ENCODE results near the gene DHRS2.
"Not testable (repeated sequence)": the region's sequence is repeated elsewhere in the genome, so short reads cannot be mapped to it uniquely, and the experiment has no call there.

Gene DHRS2

DNA sequence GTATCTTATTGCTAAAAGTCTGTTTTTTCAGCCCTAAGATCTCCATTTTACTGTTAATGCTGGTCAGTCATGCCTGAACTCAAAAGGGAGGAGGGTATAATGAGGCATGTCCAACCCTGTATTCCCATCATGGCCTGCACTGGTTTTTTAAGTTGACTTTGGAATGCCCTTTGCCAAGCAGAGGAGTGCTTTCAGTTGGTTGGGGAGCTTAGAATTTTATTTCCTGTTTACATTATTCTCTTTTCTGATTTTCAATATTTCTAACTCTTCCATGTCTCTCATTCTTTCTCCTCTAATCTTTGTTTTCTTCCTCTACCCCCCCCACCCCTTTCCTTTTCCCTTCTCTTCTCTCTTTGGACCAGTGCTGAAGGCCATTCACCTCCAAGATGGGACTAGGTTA, 4.9 kb upstream of the DHRS2 start:
- no peak for DNase-seq (ENCODE audit: extremely low spot score, insufficient read length, low read depth)
- FAIRE-seq = no peak

DNA sequence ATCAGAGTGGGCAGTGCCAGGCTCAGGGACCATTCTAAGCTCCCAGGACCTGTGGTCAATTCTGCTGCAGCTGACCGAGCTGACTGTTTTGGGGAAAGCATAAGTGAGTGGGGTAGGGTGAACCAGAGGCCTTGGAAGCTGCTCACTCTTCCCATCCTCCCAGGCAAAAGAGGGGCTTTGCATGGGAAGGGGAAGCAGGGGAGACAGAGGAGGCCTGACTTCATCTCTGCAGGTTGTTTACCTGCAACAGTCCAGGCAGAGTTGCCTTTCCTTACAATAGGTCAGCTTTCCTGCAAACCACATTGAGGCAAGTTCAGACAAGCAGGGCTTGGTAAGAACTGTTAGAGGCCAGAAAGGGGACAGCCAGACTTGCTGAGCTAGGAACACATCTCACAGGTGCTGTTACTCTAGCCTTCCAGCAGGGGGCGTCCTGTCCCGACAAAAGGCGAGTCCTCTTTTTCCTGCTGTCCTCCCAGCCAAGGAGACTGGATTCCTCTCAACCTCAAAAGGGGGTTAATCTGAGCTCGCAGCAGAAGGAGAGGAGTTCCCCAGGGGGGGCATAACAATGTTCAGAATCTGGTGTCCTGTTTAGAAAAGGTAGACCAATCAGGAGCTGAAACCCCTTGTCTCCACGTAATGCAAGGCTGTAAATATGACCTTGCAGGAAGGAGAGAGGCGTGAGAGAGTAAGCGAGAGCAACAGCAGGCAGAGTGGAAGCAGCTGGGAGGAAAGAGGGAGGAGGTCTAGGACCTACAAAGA, 4.3 kb upstream of the DHRS2 start:
- FAIRE-seq = peak; percentile 84

DNA sequence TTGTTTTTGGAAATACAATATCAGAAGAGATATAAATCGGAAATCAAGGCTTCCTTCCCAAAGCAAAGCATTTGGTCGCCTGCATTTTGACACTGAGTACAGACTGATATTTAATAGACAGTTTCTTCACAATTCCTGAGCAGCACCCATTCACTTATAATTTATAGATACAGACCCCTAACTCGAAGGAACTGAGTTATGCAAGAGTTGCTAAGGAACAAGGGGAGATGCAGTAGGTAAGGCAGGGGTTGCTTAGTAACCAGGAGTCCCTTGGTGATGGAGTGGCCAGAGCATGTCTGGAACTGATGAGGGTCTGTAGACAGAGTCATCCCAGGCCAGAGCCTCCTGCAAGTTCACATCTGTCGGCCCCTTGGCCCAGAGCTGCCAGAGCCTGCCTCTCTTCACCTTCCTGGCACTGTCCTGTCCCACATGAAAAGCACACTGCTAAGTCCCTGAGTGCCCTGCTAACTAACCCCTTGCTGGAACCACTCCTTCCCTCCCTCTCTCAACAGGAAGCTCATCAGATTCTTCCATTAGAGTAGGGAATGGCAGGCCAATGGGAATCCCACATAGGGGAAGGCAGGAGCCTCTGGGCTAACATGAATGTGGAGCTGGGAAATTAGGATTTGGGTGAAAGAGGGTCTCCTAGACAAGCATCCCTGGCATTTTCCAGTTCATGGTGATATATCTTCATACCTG, 3.6 kb upstream of the DHRS2 start:
- no peak for FAIRE-seq
- DNase-seq (ENCODE audit: extremely low spot score, insufficient read length, low read depth) = no peak

More for the DNA sequence above, 4.3 kb upstream of the DHRS2 start:
- peak; percentile 67 for DNase-seq (ENCODE audit: extremely low spot score, insufficient read length, low read depth)

DNA sequence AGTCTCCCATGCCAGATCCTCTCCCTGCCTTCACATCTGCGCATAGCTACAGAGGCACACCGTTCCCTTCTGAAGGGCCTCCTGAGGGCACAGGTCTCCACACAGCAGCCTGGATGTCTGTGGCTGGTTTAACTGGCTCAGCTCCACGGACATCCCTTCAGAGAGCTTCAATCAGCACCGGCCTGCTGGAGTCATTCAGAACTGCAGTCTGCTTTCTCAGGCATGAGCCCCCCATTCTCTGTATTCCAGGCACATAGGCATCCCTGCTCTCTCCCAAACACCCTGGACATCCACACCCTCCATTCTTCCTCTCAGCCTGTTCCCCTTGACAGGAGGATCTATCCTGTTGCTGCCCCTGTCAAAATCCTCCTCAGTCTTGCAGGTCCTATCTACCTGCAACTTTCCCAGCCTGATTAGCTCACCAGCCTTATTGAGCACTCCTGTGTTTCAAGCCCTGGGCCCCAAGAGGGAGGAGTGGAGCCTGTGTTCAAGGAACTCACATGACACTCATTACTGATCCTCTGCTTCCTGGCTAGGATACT, 2.9 kb upstream of the DHRS2 start:
- no peak for DNase-seq (ENCODE audit: extremely low spot score, insufficient read length, low read depth)

DNA sequence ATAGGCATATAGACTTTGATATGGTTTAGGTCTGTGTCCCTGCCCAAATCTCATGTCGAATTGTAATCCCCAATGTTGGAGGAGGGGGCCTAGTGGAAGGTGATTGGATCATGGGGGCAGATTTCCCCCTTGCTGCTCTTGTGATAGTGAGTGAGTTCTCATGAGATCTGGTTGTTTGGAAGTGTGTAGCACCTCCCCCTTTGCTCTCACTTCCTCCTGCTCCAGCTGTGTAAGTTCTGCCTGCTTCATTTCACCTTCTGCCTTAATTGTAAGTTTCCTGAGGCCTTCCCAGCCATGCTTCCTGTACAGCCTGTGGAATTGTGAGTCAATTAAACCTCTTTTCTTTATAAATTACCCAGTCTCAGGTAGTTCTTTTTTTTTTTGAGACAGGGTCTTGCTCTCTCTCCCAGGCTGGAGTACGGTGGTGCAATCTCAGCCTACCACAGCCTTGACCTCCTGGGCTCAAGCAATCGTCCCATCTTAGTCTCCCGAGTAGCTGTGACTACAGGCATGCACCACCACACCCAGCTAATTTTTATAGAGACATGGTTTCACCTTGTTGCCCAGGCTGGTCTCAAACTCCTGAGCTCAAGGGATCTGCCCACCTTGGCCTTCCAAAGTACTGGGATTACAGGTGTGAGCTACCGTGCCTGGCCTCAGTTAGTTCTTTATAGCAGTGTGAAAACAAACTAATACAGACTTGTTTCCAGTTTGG, 1.3 kb upstream of the DHRS2 start:
- DNase-seq (ENCODE audit: extremely low spot score, insufficient read length, low read depth); FAIRE-seq: not testable (repeated sequence)

More for the DNA sequence above, 2.9 kb upstream of the DHRS2 start:
- no peak for FAIRE-seq

DNA sequence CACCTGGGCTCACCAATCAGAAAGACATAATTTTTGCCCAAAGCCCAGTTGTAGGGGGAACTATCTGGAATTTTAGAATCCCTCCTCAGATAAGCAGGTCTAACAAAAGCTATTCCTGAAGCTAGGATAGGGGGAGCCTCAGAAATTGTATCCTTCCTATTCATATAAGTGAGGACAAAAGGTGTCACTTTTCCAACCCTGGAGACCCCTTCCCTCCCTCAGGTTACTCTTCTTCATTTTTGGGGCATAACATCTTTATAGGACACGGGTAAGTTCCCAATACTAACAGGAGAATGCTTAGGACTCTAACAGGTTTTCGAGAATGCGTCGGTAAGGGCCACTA, 1.1 kb downstream of the DHRS2 start:
- FAIRE-seq; DNase-seq (ENCODE audit: extremely low spot score, insufficient read length, low read depth): not testable (repeated sequence)

DNA sequence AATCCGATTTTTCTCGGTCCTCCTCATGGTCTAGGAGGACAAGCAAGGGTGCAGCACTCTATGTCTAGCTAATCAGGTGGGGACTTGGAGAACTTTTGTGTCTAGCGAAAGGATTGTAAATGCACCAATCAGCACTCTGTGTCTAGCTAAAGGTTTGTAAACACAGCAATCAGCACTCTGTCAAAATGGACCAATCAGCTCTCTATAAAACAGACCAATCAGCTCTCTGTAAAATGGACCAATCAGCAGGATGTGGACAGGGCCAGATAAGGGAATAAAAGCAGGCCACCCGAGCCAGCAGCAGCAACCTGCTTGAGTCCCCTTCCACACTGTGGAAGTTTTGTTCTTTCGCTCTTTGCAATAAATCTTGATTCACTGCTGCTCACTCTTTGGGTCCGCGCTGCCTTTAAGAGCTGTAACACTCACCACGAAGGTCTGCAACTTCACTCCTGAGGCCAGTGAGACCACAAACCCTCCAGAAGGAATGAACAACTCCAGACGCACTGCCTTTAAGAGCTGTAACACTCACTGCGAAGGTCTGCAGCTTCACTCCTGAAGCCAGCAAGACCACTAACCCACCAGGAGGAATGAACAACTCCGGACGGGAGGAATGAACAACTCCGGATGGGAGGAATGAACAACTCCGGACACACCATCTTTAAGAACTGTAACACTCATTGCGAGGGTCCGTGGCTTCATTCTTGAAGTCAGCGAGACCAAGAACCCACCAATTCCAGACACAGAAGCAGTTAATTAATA, 1.7 kb downstream of the DHRS2 start:
- DNase-seq (ENCODE audit: extremely low spot score, insufficient read length, low read depth); FAIRE-seq: not testable (repeated sequence)

DNA sequence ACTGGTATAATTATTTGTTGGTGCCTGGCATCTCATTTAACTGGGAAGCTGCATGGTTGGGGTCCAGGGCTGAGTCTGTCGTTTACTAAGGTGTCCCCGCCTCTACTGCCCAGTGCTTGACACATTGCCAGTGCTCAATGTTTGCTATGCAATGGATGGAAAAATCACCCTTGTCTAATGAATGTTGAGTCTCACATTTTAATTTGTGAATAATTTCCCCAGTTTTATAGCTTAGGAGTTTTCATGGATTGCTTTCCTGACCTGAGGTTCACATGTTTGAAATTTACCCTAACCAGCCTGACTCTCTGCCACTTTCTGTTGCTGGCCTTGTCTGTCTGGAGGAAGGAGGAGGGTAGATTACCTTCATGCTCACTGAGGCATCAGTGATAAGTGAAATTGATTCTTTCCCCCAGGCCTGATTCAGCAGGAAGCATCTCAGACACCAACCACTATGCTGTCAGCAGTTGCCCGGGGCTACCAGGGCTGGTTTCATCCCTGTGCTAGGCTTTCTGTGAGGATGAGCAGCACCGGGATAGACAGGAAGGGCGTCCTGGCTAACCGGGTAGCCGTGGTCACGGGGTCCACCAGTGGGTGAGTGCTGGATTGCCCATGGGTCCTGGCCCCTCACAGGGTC, 2.4 kb downstream of the DHRS2 start:
- no peak for DNase-seq (ENCODE audit: extremely low spot score, insufficient read length, low read depth)
- FAIRE-seq = no peak

DNA sequence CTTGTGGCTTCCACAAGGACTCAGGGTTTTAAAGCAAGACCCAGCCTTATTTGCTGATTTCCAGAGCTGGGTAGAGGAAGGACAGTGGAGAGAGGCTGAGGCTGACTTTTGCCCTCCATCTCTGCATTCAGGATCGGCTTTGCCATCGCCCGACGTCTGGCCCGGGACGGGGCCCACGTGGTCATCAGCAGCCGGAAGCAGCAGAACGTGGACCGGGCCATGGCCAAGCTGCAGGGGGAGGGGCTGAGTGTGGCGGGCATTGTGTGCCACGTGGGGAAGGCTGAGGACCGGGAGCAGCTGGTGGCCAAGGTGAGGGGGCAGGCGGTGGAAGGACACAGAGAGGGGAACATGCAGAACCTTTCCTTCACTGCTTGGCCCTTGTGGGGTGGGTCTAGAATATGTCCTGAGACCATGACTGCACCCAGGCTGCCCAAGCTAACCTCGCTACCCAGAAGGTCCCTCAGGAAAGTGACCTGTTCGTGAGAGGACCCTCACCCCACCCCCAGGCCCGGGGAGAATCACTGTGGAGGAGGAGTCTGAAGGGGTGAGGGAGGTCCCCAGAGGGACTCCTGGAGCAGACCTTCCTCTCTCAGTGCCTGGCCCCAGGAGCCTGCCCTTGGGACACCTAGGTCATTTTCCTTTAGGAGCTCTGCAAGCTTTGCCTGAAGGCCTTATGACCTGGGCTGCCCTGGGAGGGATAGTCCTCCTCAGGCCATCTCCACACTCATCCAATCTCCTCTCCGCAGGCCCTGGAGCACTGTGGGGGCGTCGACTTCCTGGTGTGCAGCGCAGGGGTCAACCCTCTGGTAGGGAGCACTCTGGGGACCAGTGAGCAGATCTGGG, 3.1 kb downstream of the DHRS2 start:
- FAIRE-seq = no peak
- DNase-seq (ENCODE audit: extremely low spot score, insufficient read length, low read depth) = no peak

DNA sequence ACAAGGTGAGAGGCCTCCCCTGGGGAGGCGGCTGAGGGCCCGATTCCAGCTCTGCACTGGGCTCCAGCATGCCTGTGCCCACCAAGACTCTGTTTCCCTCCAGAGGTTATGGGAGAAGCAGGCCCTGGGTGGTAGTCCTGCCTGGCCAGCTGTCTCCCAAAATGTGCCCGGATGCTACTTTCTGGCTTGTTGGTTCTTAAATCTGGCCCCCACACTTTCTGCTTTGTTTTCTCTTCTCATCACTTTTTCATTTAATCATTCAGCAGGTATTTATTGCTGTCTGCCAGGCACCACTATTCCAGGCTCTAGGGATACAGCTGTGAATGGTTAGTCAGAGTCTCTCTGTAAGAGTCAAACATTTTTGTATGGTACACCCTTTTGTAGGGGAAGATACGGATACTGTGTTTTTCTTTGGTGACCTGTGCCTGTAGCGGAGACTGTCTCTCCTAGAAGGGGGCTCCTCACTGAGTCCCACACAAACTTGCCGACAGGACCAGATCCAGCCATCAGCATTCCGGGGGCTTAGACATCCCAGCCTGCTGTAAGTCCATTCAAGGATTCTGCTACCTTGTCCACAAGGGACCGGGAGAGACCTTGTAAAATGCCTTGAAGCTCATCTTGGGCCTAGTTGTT, 3.8 kb downstream of the DHRS2 start:
- FAIRE-seq (no peak), DNase-seq (ENCODE audit: extremely low spot score, insufficient read length, low read depth) (no peak)

DNA sequence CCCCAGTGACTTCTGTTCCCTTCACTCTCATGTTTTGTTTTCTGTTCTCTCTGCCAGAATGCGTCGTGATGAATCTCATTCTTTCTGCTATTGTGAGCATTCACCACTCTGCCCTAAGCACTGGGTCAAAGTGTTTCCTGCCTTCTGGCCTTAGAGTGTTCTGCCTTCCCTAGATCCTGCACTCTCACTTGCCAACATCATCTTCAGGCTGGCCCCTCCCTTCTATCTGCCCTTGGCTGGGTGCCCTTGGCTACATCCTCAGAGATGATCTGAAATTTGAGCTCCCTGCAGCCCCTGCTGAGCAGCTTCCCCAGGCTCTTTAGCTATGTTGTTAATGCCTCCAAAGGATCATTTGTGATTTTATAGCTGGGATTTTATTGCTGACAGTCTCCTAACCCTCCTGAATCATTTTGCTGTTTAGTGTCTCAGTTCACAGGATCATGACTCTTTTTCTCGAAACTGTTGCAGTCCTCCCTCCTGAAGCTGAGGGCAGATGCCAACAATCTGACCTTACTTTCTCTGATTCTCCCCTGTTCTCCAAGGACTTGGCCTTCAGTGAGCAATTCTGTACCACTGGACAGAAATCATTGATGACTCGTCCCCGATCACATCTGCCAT, 4.5 kb downstream of the DHRS2 start:
- FAIRE-seq (no peak), DNase-seq (ENCODE audit: extremely low spot score, insufficient read length, low read depth) (no peak)

DNA sequence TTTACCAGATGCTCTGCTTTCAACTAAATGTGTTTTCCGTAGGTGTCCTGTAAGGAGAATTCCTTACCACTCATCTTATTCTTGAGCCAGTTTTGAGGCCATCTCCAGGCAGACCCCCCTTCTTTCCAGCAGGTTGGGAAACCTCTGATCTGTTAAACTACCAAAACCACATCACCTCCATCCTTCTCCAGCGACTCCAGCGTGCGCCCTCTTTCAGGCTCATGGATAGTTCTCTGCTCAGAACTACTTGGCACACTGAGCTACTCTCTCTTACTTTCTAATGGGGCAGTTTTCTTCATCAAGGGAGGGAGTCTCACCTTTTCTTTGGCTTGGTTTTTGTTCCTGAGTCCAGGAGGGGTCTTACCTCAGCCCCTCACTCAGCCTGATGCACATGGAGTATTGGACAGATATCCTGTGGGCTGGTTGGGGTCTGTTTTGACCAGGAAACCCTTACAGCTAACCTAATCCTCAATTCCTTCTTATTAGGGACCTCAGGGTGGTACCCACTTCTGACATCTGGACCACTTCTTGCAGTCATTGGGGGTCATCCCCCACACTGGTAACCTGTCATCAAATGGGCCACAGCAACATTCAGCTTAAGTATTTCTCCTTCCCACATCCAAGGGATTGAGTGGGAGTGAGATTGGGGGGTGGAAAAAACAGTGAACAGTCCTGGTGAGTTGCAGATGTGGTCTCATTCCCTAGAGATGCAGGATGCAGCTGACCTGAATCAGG, 5.2 kb downstream of the DHRS2 start:
- no peak for DNase-seq (ENCODE audit: extremely low spot score, insufficient read length, low read depth)
- no peak for FAIRE-seq

DNA sequence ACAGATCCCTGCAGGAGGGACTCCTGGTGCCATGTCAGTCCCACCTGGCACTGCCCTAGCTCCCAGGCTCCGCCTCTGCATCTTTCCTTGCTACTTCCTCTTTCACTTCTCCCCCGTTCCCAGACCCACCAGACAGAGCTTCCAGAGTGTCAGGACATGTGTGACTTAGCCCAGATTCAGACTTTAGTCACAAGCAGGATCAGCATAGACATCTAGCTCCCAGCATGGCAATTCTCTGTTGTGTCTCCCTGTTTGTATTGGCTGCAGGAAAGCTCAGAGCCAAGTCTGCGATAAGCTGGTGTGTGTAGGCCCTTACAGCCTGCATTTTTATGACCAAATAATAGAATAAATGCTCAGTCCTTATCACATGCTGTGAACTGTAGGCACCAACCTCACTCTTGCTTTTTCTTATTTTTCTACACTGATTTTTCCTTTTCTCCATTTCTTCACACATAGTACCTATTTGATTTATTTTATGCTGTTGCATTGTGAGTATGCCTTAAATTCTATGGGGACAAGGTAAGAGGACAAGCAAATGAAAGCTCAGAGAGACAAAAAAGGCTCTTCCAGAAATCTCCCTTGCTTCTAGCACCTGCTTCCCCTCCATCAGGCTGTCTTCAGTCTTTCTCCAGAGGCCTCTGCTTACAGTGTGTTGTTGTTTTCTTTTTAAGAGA, 5.9 kb downstream of the DHRS2 start:
- FAIRE-seq (no peak), DNase-seq (ENCODE audit: extremely low spot score, insufficient read length, low read depth) (no peak)

DNA sequence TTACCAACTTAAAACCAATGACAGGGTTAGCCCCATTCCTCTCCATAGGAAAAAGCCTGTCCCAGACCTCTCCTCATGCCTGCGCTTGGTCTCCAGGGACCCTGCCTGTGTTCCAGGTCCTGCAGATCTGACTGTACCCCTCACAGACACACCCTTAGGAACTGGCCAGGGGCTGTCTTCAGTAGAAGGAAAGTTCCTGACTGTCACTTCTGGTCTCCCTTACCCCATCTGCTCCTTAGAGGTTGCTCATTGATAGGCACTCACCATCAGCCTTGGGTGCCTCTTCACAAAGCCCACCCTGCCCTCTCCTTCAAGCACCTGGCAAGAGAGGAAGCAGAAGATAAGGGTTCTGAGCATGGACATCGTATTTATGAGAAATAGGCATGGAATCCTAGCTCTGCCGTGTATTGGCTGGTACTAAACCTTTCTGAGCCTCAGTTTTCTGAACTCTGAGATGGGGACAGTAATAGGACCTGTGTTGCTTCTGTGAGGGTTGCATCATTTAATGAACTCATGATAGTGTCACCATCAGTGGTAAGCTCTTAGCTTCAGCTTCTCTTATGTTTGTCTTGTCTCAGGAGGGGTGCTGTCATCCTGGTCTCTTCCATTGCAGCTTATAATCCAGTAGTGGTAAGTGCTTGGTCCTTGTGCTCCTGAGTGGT, 7.5 kb downstream of the DHRS2 start:
- FAIRE-seq (no peak), DNase-seq (ENCODE audit: extremely low spot score, insufficient read length, low read depth) (no peak)

DNA sequence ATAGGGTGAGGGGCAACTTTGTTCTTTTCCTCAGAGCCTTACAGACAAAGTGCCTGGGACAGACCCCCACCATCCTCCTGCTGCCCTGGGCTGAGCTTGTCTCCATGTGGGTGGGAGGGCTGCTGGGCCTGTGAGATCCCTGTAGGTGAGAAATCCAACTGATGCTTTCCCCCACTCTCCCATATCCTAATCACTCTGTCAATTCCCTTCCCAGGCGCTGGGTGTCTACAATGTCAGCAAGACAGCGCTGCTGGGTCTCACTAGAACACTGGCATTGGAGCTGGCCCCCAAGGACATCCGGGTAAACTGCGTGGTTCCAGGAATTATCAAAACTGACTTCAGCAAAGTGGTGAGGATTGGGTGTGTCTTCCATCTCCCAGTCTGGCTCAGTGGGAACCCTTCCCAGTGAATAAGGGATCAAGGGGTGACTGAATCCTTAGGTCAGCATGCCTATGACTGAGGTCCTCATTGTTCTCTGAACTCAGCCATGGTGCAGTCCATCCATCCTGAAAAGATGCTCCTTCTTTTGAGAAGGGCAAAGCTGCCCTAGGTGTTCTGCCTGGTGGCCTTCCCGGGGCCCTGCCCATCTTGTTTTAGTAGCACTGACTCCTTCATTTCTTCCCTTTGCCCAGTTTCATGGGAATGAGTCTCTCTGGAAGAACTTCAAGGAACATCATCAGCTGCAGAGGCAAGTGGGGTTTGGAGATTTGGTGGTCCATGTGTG, 8.2 kb downstream of the DHRS2 start:
- FAIRE-seq (no peak), DNase-seq (ENCODE audit: extremely low spot score, insufficient read length, low read depth) (no peak)

DNA sequence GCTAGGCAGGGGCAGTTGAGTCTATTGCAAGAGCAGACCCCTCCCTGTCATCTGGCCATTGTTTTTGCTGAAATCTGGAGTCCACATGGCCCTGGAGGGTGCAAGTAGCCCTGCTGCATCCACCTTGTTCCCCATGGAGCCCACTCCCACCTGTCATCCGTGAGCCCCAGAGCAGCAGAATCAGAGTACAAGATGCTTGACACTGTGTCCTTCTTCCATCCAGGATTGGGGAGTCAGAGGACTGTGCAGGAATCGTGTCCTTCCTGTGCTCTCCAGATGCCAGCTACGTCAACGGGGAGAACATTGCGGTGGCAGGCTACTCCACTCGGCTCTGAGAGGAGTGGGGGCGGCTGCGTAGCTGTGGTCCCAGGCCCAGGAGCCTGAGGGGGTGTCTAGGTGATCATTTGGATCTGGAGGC, 8.8 kb downstream of the DHRS2 start:
- no peak for DNase-seq (ENCODE audit: extremely low spot score, insufficient read length, low read depth)
- no peak for FAIRE-seq

Data from GM18507 (cell line).